A204.1 (cell line): Measurements from ENCODE around the gene KITLG.
"Not testable (repeated sequence)": the region's sequence is repeated elsewhere in the genome, so short reads cannot be mapped to it uniquely, and the experiment has no call there.

Experiments
- FAIRE-seq: peaks from 2 replicates; lab custom pipeline; 2012; peaks lifted over from hg19 to GRCh38; lab: Jason Lieb, UNC

The KITLG gene

DNA sequence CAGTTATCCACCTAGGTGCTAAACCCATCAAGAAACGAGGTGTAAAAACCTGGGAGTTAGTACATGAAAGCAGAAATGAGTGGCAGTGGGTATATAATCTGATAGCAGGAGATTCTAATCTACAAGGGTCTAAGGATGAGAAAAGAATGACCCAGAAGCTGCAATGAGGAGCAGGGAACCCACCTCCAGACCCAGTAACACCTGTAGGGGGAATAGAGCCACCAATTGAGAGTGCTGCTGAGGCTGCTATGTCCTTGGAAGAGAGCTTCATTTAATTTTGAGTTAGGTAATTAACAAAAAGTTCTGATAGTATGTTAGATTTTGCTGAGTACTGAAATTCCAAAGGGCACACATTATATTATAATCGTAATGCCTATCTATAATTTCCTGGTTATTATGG lies 89.8 kb downstream of the KITLG start:
- FAIRE-seq: no peak

DNA sequence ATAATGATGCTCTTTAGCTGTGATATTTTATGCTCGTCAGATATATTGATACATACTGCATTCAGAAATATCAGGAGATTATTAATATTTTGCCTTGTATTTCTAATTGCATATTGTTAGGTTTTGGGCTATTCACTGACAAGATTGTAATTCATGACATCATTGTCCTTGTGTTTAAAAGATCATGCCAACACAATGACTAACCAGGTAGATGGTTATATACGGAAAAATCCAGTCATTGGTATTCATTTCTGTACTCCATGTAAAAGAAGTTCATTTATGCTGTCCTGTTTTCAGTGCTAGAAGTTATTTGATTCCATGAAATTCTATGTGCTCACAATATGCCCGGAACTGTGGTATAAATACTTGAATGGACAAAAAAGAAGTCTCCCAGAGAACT lies 107.5 kb downstream of the KITLG start:
- FAIRE-seq: no peak

DNA sequence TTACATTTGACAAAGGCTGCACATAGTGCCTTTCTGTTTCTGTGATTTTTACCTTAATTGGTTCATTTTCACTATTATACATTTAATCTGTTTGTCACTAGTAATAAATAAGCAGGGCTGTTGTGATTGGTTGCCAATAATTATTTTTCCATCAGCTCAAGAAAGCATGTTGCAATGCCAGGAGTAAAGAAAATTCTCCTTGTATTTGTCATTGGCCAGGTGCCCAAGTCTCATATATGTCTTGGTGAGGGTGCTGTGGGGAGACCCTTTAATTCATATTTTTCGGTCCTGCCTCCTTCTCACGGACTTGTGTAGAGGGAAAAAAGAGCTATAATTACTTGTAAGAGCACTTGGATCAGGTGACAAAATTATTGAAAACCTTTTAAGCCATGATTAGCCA lies 108.0 kb downstream of the KITLG start:
- FAIRE-seq: no peak

DNA sequence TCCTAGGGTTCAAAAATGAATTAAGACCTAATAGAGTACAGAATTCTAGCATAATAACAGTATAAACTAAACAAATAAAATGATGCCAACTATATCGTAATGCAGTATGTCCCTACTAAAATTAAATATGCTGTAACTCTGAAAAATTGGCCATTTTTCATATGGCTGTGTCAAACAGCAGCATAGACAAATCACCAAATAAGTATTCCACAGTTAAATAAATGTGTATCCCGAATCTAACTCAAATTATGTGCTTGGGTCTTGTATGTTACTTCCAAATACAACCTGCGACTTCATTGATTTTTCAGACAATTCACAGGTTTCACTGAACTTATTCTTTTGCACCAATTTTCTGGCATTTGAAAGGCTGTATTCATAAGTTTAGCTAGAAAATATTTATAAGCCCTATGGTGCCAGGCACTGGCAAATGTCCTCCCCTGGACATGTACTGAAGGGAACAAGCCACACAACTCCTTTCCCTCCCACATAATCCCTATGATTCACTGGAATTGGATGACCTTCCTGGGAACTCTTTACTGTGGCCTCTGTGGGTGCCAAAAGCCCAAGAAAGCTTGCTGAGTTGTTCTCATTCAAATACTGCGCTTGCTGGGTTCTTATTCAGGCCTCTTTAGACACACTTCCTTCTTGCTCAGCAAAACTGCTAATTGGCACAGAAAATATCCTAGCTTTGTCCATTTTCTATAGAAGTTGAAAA lies 108.8 kb downstream of the KITLG start:
- no peak for FAIRE-seq

DNA sequence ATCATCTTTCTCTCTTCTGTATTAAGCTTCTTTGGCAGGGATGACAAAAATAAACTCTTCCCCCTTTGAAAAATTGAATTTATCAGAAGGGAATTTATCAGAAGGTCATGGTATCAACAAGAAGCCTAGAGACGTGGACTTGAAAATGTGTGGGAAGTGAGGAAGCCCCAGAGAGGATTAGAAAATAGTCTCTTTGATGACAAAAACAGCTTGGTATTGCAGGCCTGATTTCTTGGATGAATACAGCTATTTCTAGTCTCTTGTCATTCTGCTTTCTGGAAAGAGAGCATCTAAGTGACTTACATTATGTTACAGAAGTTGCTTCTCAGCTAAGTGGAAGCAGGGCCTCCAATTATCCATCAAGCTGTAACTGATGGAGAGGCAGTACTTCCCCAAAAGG lies 111.1 kb downstream of the KITLG start:
- no peak for FAIRE-seq

DNA sequence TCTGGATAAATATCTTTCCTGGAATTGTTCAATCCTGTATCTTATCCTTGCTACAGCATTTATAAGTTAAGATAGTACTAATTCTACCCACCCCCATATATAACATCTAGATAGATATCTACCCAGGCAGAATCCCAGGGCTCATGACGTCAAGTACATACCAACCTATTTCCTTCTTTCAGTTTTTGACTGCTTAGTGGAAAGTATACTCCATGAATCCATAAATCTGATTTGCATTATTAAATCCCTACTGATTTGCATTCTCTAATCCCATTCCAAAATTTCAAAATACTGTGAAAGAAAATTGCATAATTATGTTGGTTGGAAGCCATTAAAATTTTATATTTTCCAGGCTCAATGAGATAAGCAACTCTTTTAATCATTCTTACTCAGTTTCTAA lies 111.7 kb downstream of the KITLG start:
- no peak for FAIRE-seq

DNA sequence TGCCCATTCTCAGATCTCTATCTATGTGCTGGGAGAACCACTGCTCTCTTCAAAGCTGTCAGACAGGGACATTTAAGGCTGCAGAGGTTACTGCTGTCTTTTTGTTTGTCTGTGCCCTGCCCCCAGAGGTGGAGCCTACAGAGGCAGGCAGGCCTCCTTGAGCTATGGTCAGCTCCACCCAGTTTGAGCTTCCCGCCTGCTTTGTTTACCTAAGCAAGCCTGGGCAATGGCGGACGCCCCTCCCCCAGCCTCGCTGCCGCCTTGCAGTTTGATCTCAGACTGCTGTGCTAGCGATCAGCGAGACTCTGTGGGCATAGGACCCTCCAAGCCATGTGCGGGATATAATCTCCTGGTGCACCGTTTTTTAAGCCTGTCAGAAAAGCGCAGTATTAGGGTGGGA lies 113.6 kb downstream of the KITLG start:
- FAIRE-seq: not testable (repeated sequence)

DNA sequence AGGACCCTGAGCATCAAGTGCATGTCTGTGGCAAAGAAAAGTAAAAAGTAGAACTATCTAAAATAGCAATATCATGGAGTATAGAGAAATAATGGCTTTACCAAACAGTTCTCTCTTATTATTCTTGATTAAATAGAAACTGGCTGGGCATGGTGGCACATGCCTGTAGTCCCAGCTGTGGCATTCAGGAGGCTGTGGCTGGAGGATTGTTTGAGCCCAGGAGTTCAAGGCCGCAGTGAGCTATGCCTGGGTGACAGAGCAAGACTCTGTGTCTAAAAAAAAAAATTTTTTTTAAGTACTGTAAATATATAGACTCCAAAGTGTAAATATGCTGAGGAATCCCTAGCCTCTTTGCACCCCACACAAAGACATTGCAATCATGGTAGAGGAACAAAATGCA lies 121.9 kb downstream of the KITLG start:
- FAIRE-seq: no peak

DNA sequence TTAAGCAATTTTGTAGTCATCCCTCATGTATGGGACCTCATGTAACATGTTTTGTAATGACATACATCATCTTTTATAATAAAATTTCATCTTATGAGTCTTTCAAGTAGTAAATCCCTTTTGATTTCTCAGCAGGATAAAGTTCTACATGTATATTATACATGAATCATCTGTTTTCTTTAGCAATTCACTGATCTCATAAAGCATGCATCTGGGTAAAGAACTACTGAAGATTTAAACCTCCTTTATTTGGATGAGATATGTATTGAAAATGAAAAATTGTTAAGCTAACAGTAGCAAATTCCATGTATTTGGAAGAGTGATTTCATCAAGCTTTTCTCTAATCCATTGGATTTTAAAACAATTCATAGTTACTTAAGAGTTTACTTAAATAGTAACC lies 126.9 kb downstream of the KITLG start:
- no peak for FAIRE-seq

DNA sequence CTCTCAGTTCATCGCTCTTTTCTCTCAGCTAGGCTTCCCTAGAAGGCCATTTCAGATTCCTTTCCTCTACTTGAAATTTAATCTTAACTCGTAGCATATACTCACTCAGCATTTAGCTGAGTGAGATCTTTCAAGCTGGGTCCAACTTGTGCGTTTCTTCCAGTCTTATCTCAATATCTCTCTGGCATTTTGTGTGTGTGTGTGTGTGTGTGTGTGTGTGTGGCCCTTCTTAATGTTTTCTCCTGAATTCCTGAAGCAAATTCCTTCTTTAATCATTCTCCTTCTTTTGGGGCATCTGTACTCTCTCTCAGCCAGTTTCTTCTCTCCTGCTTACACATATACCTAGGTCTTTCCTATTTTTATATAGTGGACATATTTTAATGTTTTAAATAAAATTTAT lies 129.1 kb downstream of the KITLG start:
- FAIRE-seq: no peak

DNA sequence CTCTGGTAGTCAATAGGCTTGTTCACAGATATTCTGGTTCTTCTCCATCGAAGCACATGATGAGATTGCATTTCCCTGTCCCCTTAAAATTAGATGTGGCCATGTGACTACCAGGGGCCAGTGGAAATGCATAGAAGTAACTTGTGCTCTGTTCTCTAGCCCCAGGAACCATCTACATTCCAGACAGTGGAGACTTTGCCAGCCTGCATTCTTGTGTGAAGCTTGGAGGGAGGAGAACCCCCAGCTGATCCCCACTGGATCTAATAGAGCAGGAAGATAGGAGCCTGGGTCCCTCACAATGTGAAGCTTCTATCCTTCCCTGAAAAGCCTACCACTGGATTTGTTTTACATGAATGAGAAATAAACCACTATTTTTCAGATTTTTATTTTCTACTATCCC lies 130.1 kb downstream of the KITLG start:
- FAIRE-seq: no peak

DNA sequence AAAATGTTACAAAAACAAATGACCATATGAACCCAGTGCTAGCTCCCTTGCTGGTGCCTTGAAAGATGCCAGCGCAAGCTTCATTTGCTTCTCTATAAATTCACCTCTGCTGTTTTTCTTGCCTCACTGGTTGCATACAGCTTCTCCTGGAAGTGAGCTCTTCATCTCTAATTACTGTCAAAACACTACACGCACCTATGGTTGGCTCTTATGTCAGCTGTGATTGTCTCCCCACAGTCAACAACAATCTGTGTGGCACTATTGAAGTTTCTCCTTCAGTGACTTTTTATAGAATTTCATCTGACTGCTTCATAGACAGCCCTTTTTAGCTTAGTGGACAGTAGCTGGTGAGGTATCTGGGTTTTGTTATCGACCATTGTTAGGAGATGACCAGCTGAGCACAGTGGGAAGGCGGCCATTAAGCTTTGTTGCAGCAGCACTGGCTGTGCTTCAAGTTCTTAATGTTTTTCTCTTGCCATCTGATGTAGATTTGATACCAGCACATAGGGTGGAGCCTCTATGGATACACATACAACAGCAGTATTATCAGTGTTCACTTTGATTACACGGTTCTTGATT lies 131.8 kb downstream of the KITLG start:
- no peak for FAIRE-seq

DNA sequence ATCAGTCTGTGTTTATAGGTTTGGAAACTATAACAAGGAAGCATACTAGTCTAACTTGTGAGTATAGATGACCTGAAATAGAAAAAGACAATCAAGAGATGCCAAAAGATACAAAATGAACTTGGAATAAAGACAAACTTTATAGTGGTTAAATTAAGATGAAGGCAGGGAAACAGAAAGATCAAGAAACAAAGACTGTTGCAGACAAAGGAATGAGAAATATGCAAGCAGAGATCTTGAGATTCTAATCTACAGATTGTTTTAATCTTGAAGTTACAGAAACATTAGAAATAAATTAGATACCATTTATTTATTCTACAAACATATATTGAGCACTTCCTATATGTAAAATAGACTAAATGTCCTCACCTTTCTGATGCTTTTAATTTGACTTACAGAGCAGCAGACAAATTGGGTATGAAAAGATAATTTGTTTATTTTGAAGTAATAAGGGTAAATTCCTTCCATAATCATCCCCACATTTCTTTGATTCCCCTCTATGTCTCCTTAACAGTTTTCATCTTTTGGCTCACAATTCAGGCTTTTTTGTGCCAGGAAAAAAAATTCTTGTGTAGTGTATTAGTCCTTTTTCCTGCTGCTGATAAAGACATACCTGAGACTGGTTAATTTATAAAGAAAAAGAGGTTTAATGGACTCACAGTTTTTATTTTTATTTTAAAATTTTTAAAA lies 134.4 kb downstream of the KITLG start:
- FAIRE-seq: no peak

DNA sequence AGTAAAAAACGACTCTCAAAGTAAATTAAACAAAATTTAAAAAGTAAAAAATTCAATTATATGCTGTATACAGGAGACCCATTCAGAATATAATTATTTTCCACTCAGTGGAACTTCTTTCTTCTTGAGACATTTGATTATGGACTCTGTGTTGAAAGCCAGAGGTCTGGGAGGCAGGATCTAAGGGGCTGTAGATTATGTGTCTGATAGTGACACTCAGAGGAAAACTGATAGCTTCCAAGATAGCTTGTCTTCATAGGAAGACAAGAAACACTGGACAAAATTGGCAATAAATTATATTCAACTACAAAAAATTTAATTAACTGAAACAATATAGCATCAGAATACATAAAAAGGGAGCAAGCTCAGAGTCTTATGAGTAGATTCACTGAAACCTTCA lies 135.8 kb downstream of the KITLG start:
- no peak for FAIRE-seq
